Activated naive CD8-positive, alpha-beta T cell (primary cell): ENCODE measurements around the gene IARS1.
A peak's percentile ranks its signal among the peaks of the same experiment; 100 is the strongest.

Experiments
- H3K27ac Mint-ChIP-seq: one replicate; pipeline ENCODE4 v1.8.0; 2021; ENCODE audit warnings: mixed read lengths
- H3K27me3 Mint-ChIP-seq: one replicate; pipeline ENCODE4 v1.8.0; 2021; ENCODE audit warnings: mixed read lengths
- H3K36me3 Mint-ChIP-seq: one replicate; pipeline ENCODE4 v1.8.0; 2021; ENCODE audit warnings: mixed read lengths
- H3K4me1 Mint-ChIP-seq: one replicate; pipeline ENCODE4 v1.8.0; 2021; ENCODE audit warnings: low read depth, mixed read lengths
- H3K4me3 Mint-ChIP-seq: one replicate; pipeline ENCODE4 v1.8.0; 2021; ENCODE audit warnings: mild to moderate bottlenecking, mixed read lengths
- H3K9me3 Mint-ChIP-seq: one replicate; pipeline ENCODE4 v1.8.0; 2021; ENCODE audit warnings: low read depth, mixed read lengths

IARS1 gene

DNA sequence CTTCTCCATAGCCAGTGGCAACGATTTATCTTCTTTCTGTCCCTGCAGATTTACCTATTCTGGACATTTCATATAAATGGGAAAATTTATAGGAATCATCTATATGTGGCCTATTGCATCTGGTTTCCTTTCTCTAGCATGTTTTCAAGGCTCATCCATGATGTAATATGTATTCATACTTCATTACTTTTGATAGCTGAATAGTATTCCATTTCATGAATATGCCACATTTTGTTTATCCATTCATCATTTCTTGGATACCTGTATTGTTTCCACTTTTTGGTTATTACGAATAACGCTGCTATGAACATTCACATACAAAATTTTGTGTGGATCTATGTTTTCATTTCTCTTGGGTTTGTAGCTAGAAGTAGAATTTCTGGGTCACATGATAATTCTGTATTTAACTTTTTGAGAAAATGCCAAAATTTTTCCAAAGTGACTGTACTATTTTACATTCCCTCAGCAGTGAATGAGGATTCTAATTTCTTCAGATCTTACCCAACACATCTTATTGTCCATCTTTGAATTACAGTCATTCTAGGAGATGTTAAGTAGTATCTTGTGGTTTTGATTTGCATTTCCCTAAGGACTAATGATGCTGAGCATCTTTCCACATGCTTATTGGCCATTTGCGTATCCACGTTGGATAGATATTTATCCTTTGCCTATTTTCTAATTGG lies 3.6 kb downstream of the IARS1 start:
- Mint-ChIP-seq H3K4me3 (peak overlapping the region; percentile 42), H3K27ac (peak overlapping the region; percentile 16), H3K36me3 (peaks cover 25% of the 10 kb centered on the region), H3K4me1 (peaks cover 62% of the 10 kb centered on the region), H3K27me3 (no peaks in the 10 kb centered on the region), H3K9me3 (no peaks in the 10 kb centered on the region)

- peaks cover 15% of the 10 kb centered on the region for H3K36me3 Mint-ChIP-seq
- H3K27ac Mint-ChIP-seq: no peak overlapping the region
- H3K27me3 Mint-ChIP-seq: no peaks in the 10 kb centered on the region
- H3K9me3 Mint-ChIP-seq: no peaks in the 10 kb centered on the region
- H3K4me1 Mint-ChIP-seq: peaks cover 36% of the 10 kb centered on the region
- no peak overlapping the region for H3K4me3 Mint-ChIP-seq
Measured at GRCh38 chr9:92279302-92279701, 14.2 kb downstream of the IARS1 start.

DNA sequence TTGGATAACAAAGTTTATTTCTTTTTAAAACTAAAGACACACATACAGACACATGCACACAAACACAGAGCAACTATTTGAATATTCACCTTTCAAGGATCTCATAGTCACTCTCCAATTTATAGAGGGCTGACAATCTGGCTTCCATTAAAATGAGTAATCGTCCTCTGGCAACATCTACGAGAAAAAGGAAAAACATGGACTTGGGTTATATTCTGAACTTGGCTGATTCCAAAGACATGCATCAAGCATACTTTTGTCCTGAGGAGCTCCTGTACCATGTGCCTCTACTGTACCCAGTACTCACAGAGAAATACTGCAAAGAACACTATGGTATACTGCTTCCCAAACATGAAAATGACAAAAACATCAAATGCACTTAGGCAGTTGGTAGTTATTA lies 15.4 kb downstream of the IARS1 start:
- H3K27ac Mint-ChIP-seq: no peak overlapping the region
- H3K36me3 Mint-ChIP-seq: peaks cover 17% of the 10 kb centered on the region

GRCh38 chr9:92276331-92277032 lies 17.0 kb downstream of the IARS1 start:
- H3K4me1 Mint-ChIP-seq: peaks cover 38% of the 10 kb centered on the region
- H3K27ac Mint-ChIP-seq: no peak overlapping the region
- no peaks in the 10 kb centered on the region for H3K9me3 Mint-ChIP-seq
- peaks cover 17% of the 10 kb centered on the region for H3K36me3 Mint-ChIP-seq
- no peaks in the 10 kb centered on the region for H3K27me3 Mint-ChIP-seq
- H3K4me3 Mint-ChIP-seq: peak overlapping the region; percentile 64

More for the DNA sequence above, 15.4 kb downstream of the IARS1 start:
- H3K9me3 Mint-ChIP-seq: no peaks in the 10 kb centered on the region
- no peaks in the 10 kb centered on the region for H3K27me3 Mint-ChIP-seq
- H3K4me3 Mint-ChIP-seq: no peak overlapping the region
- H3K4me1 Mint-ChIP-seq: peaks cover 38% of the 10 kb centered on the region

DNA sequence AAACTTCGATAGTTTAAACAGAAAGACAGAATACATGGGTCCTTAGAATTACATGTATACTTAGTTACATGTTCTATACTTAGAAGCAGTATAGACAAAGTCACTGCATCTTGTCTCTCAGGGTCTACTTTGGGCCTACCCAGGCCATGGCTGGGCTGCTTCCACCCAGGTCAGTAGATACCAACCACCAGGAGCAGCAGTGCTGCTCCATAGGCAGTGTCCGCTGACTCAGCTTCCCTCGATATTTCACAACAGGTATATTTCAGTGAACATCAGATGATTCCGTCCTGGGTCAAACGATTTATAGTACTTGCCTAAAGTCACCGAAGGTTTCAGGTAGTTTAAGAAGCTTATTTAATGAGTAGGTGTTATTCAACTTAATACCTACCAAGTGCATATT lies 18.0 kb downstream of the IARS1 start:
- Mint-ChIP-seq H3K9me3 (no peaks in the 10 kb centered on the region), H3K4me3 (no peak overlapping the region)

GRCh38 chr9:92270511-92270910 lies 23.0 kb downstream of the IARS1 start:
- Mint-ChIP-seq H3K27ac (no peak overlapping the region), H3K9me3 (no peaks in the 10 kb centered on the region), H3K27me3 (no peaks in the 10 kb centered on the region), H3K4me3 (no peak overlapping the region), H3K4me1 (peaks cover 2% of the 10 kb centered on the region), H3K36me3 (peaks cover 14% of the 10 kb centered on the region)

More for the DNA sequence above, 18.0 kb downstream of the IARS1 start:
- Mint-ChIP-seq H3K4me1 (peaks cover 36% of the 10 kb centered on the region), H3K27ac (no peak overlapping the region), H3K27me3 (no peaks in the 10 kb centered on the region), H3K36me3 (peaks cover 17% of the 10 kb centered on the region)

DNA sequence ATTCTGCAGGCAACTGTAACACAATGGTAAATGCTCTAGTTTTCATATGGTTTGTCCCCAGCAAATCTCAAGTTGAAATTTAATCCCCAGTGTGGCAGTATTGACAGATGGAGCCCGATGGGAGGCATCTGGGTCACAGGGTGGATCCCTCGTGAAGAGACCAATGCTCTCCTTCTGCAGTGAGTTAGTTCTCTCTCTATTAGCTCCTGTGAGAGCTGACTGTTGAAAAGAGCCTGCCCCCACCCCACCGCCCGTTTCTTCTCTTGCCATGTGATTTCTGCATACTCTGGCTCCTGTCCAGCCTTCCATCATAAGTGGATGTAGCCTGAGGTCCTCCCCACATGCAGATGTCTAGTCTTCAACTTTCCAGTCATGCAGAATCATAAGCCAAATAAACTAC lies 27.0 kb downstream of the IARS1 start:
- H3K36me3 Mint-ChIP-seq: peaks cover 12% of the 10 kb centered on the region
- no peaks in the 10 kb centered on the region for H3K9me3 Mint-ChIP-seq
- no peaks in the 10 kb centered on the region for H3K27me3 Mint-ChIP-seq
- H3K4me1 Mint-ChIP-seq: no peaks in the 10 kb centered on the region
- H3K27ac Mint-ChIP-seq: no peak overlapping the region
- H3K4me3 Mint-ChIP-seq: no peak overlapping the region

DNA sequence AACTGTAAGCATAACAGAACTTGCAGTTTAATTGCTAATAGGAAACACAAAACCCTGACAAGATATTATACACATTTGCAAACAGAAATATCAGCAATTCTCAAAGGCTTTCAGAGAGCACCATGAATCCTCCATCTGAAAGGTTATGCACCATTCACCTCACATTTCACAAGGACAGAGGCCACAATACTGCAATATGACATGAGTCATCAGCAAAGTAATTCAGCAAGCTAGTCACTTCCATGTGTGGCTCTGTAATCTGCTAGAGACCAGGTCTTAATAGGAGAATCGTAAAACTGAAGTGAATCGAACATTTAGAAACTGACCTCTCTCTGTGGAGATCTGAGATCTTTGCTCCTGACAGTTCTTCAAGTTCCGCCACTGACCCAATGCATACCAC lies 28.3 kb downstream of the IARS1 start:
- H3K27ac Mint-ChIP-seq: no peak overlapping the region
- peaks cover 12% of the 10 kb centered on the region for H3K36me3 Mint-ChIP-seq
- no peaks in the 10 kb centered on the region for H3K4me1 Mint-ChIP-seq
- no peaks in the 10 kb centered on the region for H3K9me3 Mint-ChIP-seq
- no peak overlapping the region for H3K4me3 Mint-ChIP-seq
- no peaks in the 10 kb centered on the region for H3K27me3 Mint-ChIP-seq

DNA sequence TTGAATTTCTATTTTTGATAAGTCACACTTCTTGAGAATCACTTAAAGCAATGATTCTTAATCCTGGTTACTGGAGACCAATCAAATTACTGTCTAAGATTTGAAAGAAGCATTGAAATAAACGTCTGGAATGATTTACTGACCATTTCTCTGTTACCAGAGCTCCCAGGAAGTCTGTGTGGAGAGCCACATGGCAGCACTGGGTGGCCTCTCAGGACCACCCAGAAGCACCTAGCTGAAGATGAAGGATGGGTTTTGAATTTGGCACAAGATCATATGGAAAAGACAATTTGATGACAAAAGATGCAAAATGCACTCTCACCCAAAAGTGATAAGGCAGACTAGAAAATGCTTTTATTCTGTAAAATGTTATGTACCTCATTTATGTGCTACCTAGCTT lies 30.4 kb downstream of the IARS1 start:
- Mint-ChIP-seq H3K4me1 (no peaks in the 10 kb centered on the region), H3K9me3 (no peaks in the 10 kb centered on the region), H3K27me3 (no peaks in the 10 kb centered on the region), H3K4me3 (no peak overlapping the region), H3K27ac (no peak overlapping the region), H3K36me3 (peaks cover 6% of the 10 kb centered on the region)

DNA sequence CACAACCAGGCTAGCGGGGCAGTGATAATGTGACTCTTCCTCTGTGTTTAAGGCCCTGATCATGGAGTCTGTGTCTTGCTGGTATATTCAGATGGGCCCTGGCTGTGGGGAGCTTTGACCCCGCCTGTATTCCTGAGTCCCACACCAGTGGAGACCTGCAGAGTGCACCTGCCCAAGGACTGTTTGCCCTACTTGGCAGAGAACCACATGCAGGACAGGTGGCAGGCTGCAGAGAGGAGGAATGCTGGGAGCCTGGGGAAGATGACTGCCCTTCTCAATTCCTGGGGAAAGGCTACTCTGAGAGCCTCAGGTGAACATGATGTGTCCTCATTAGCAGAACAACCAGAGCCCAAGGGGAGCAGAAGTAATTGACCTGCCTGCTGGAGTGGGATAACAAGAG lies 36.2 kb downstream of the IARS1 start:
- no peaks in the 10 kb centered on the region for H3K27me3 Mint-ChIP-seq
- no peak overlapping the region for H3K27ac Mint-ChIP-seq
- no peak overlapping the region for H3K4me3 Mint-ChIP-seq
- H3K36me3 Mint-ChIP-seq: peaks cover 9% of the 10 kb centered on the region
- H3K9me3 Mint-ChIP-seq: no peaks in the 10 kb centered on the region
- no peaks in the 10 kb centered on the region for H3K4me1 Mint-ChIP-seq

DNA sequence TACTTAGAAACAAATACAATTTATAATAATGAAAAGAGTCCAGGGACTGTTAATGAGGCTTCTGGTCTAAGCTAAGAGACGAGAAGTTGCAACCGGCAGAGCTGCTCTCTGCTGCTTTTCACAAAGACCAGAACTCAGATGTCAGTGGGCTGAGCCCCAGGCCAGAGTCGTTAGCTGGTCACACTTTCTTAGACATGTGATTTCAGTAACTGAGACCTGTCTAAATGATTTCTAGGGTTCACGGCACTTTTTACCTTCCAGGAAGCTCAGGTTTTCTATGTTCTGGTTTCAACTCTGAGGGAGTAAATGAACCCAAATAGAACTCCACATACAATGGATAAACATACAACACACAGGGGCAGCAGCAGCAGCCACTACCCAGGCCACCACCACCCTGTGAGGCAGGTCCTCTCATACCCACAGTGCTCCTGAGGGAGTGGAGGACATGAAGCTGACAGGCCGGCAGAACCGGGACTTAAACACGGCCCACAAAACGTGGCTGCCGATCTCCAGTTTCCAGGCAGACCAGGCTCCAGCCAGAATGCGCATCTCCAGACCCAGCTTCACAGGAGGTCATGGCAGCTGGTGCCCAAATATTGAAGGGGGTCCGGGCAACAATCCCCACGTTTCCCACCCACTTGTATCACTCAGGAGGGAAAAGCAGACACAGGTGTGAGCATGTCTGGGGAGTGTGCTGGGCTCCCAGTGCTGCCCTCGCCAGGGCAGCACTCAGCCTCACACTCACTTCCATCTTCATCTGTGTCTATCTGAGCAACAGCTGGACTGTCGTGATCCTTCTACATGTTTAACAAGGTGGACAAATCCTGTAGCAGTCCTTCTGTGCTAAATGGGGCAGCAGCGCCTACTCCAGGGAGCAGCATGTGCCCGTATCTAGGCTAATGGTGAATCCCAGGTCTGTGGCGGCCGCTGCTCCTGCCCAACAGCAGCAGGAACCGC lies 38.8 kb downstream of the IARS1 start:
- no peaks in the 10 kb centered on the region for H3K4me1 Mint-ChIP-seq
- H3K27ac Mint-ChIP-seq: no peak overlapping the region
- H3K4me3 Mint-ChIP-seq: no peak overlapping the region
- peaks cover 9% of the 10 kb centered on the region for H3K36me3 Mint-ChIP-seq
- H3K27me3 Mint-ChIP-seq: no peaks in the 10 kb centered on the region
- no peaks in the 10 kb centered on the region for H3K9me3 Mint-ChIP-seq

- Mint-ChIP-seq H3K27me3 (no peaks in the 10 kb centered on the region), H3K36me3 (peaks cover 7% of the 10 kb centered on the region), H3K9me3 (no peaks in the 10 kb centered on the region), H3K27ac (no peak overlapping the region), H3K4me1 (no peaks in the 10 kb centered on the region), H3K4me3 (no peak overlapping the region)
Measured at GRCh38 chr9:92253656-92254055, 39.8 kb downstream of the IARS1 start.

DNA sequence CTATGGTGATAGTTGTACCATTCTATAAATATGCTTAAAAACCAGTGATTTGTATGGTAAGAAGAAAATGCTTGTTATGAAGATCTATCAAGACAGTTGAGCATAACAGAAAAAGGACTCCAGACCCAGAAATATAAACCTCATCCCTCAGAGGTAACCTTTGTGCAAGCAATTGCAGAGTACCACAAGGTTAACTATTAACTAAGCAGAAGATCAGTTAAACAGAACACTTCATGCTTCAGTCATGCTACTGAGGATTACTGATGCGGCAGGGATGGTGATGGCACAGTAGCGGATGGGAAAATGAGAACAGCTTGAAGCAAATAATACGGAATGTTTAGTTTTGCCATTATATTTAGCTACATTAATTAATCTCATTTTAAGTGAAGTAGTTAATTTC lies 45.5 kb downstream of the IARS1 start:
- Mint-ChIP-seq H3K36me3 (peaks cover 17% of the 10 kb centered on the region), H3K4me1 (no peaks in the 10 kb centered on the region), H3K27me3 (no peaks in the 10 kb centered on the region), H3K9me3 (no peaks in the 10 kb centered on the region), H3K27ac (no peak overlapping the region), H3K4me3 (no peak overlapping the region)

DNA sequence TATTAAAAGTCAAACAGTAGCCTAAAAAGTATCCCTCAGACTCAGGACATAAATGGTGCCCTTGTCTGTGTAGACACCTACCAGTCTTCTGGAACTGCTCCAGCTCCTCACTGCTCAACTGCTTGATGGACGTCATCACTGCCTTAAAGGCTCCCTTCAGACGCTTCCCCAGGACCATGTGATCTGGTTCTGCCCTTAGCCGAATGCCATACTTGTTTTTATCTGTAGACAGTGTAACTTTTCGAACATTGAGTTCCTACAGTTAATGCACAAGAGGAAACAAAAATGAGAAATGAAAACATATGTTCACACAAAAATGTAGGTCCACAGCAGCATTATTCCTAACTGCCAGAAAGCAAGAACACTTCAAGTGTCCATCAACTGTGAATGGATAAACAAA lies 46.2 kb downstream of the IARS1 start:
- Mint-ChIP-seq H3K27ac (no peak overlapping the region), H3K36me3 (peaks cover 19% of the 10 kb centered on the region), H3K9me3 (no peaks in the 10 kb centered on the region), H3K4me1 (no peaks in the 10 kb centered on the region), H3K27me3 (no peaks in the 10 kb centered on the region), H3K4me3 (no peak overlapping the region)
